Measurements from ENCODE around the gene MAJIN.
"Not testable (repeated sequence)": the region's sequence is repeated elsewhere in the genome, so short reads cannot be mapped to it uniquely, and the experiment has no call there.

MAJIN gene

GRCh38 chr11:64989416-64989815, 17.5 kb upstream of the MAJIN start:
- no peak for DNase-seq

GRCh38 chr11:64987998-64988854, 16.3 kb upstream of the MAJIN start:
- DNase-seq, result no peak

DNA sequence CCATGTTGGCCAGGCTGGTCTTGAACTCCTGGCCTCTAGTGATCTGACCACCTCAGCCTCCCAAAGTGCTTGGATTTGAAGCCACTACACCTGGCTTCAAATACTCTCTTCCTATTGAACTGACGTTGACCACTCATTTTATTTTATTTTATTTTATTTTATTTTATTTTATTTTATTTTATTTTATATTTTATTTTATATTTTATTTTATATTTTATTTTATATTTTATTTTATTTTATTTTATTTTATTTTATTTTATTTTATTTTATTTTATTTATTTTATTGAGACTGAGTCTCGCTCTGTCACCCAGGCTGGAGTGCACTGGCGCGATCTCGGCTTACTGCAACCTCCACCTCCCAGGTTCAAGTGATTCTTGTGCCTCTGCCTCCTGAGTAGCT, 11.4 kb upstream of the MAJIN start:
- not testable (repeated sequence) for DNase-seq

GRCh38 chr11:64976651-64977050, 4.7 kb upstream of the MAJIN start:
- DNase-seq, result no peak

DNA sequence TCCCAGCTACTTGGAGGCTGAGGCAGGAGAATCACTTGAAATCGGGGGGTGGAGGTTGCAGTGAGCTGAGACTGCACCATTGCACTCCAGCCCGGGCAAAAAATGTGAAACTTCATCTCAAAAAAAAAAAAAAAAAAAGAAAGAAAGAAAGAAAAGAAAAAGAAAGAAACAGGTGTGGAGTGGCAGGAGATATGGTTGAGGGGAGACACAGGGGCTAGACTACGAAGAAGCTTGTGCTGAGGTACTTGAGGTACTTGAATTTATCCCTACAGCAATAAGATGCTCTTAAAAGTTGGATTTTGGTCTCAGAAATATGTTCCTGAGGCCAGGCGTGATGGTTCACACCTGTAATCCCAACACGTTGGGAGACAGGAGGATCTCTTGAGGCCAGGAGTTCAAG, 2.2 kb upstream of the MAJIN start:
- DNase-seq, result no peak

DNA sequence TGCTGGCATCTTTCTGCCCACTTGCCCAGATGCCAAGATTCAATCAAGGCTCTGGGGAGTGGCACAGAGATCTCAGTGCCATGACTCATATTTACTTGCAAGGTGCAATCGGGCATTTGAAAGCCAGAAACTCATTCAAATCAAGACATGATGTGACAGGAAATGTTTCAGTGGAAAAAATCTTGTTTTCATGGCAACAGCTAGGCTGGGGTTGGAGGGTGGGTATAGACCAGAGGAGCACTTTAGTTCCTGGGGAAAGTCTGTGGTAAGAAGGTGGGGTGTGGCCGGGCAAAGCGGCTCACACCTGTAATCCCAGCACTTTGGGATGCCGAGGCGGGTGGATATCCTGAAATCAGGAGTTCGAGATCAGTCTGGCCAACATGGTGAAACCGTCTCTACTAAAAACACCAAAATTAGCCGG, 1.2 kb downstream of the MAJIN start:
- peak in 1 of 2 donors; percentile 13 for DNase-seq

GRCh38 chr11:64969209-64969608, 2.7 kb downstream of the MAJIN start:
- no peak for DNase-seq

GRCh38 chr11:64967375-64967774, 4.5 kb downstream of the MAJIN start:
- no peak for DNase-seq

GRCh38 chr11:64963072-64963631, 8.8 kb downstream of the MAJIN start:
- no peak for DNase-seq

DNA sequence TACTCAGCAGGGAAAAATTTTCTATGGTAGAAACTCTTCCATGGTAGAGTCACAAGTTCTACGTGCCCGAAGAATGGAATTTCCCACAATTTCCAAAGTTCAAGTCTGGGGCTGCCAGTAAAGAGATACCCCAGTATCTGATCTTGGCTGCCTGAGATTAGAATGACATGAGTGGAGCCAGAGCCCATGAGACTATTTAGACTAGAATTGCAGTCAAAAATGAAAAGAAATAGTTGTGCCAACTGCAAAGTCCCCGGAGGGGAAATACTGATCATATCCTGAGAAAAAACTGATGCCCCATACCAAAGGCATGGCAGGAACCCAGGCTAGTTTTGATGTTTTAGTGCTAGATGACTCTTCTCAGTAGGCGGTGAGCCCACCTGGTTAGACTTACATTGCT, 11.2 kb downstream of the MAJIN start:
- DNase-seq, result no peak

- no peak for DNase-seq
These were observed 12.4 kb downstream of the MAJIN start for GRCh38 chr11:64959498-64959897.

DNA sequence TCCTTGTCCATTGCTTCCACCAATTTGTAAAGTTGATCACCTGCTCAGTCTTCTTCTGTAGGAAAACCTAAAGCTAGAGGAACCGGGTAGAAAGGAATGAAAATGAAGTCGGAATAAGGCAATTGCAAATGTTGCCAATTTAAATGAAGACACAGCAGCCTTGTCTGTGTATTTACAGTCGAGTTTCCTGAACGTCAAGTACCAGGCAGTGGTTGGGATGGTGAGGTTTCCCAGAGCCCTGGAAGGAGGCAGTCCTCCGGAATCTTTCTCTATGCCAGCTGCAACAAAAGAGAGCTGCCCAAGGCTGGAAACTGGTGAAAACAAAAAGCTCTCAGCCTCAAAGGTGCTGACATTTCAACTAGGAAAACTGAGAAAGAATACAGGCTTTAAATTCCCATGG, 17.7 kb downstream of the MAJIN start:
- DNase-seq, result no peak

DNA sequence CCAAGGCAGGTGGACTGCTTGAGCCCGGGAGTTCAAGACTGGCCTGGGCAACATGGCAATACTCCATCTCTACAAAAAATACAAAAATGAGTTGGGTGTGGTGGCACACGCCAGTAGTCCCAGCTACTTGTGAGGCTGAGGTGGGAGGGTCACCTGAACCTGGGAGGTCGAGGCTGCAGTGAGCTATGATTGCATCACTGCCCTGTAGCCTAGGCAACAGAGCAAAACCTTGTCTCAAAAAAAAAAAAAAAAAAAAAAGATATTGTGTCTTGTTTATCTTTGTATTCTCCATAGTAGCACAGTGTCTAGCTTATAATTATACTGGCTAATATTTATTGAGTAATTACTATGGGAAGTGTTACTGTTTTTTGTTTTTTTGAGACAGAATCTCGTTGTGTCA, 20.4 kb downstream of the MAJIN start:
- no peak for DNase-seq

DNA sequence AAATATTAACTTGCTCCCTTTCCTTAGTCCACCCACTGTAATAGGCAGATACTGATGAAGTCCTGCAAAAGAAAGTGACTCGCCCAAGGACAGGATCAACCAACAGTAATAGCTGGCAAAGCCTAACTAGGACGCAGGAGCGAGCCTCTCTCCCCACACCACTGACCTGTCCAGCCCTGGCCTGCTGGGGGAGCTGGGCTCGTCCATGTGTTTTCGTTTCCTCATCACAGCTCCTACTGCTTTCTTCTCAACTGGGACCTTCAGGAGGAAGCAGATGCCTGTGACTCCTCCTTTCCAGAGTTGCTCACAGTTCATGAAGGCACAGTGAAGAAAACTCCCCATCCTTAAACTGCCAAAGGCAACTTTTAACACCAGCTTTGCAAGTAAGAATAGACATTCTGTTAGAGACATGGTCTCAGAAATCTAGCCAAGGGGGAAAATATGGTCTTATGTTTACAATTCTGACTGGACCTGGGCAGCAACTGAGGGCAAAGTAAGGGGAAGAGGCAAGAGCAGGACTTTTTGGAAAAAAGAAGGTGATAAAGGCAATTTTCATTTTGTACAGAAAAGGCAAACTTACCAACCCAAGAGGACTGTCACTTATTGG, 24.6 kb downstream of the MAJIN start:
- DNase-seq, result no peak

GRCh38 chr11:64936539-64936938, 35.4 kb downstream of the MAJIN start:
- no peak for DNase-seq

DNA sequence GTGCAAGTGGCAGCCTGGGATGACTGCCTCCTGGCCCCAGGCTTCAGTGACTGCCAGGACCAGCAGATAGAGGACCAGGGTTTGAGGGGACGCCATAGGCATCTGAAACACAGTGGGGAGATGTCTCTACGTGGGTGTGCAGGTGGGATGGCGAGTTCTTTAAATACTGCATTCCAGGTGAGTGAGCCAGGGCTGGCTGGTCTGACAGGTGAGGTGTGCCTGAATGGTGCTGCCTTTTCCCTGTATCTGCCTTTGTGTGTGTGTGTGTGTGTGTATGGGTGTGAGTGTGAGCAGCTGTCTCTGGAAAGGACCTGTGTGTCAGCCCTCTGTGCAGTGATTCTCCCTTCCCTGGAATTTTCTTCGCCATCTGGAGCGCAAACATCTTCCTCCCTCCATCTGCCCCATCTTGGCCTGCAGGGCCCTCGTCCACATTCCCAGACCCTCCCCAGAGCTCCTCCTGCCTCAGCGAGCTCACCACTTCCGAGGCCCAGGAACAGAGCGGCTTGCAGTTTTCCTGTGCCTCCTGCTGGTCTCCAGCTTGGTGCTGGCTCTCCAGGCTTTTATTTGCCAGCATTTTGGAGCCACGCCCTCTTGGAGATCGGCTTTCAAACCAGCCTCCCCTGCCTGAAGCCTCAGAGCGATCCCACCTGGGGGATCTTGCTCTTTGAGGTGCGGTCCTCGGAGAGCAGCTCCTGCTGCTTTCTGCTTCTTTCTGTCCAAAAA, 36.4 kb downstream of the MAJIN start, which contains the start of gene GPHA2:
Gene GPHA2, minus strand, starts transcription at position 535 of the 723 bp plus-strand sequence. Its CDS starts 433 bp downstream, at position 102.
- no peak for DNase-seq

GRCh38 chr11:64934682-64935358, 37.1 kb downstream of the MAJIN start:
- DNase-seq, result no peak

DNA sequence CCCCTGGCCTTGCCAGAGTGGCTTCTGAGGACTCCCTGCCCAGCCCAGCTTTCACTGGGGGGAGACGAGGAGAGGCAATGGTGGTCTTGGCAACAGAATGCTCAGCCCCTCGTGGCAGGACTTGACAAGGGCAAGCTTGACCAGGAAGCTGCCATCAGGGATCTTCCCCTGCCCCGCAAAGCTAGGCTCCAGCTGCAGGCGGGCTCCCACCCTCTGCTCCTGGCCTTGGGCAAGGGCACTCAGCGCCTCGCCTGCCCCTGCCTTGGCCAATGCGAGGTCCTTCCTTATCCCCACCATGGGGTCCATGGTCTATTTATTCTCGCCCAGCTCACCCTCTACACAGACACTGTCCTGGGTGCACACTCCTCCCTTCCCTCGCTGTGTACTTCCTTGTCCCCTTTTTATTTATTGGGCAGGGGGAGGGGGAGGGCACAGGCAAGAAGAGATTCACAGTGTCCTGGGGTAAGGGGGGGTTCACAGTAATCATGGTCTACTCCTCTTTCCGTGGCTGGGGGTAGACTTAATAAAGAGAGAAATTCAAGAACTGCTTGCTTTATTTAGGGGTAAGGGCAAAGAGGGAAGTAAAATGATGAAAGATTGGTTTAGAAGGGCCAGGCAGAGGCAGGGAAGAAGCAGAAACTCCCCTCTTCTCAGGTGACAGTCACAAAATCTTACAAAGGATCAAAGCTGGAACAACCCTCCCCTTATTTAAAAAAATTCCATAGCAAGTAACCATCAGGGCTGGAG, 37.8 kb downstream of the MAJIN start:
- DNase-seq, result no peak

DNA sequence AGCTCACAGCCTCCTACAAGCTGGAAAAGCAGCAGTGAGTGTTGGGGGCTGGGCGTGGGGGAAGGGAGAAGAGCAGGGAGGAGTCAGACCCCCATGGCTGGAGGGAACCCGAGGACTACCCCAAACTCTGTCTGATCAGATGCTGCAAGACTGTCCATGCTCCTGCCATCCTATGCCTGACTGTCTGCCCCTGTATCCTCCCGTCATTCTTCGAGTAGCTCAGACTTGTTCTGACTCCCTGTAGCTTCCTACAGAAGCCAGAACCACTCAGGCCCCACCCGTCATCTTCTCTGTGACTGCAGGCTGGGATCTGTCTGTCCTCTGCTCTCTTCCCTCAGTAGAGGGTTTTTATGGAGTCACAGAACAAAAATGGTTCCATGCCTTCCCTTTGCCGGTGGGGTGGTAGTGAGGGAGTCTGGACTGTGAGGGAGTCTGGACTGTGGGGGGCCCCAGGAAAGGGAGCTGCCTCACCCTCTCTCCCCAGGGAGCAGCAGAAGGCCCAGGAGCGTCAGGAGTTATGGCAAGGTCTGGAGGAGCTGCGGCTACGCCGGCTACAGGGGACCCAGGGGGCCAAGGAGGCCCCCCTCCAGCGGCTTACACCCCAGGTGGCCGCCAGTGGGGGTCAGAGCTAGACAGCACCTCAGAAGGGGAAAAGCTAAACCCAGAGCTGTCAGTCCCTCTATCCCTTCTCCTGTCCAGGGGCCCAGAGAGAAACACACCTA, 38.5 kb downstream of the MAJIN start:
- no peak for DNase-seq

DNA sequence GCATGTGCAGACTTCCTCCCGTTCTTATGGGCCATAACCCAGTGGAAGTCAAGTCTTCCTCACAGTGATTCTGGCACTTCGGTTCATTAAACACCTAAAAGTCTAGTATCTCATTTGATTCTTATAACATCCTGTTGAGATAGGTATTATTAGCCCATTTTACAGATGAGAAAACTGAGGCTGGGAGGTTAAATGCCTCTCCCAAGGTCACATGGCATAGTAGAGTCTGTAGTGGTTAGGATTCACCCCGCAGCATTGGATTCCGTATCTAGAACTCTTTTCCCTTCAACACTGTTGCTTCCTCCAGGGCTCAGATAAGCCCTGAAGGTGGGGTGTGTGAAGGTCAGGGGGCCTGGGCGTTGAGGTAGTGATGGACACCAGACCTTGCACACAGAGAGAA, 39.6 kb downstream of the MAJIN start:
- DNase-seq, result no peak

DNA sequence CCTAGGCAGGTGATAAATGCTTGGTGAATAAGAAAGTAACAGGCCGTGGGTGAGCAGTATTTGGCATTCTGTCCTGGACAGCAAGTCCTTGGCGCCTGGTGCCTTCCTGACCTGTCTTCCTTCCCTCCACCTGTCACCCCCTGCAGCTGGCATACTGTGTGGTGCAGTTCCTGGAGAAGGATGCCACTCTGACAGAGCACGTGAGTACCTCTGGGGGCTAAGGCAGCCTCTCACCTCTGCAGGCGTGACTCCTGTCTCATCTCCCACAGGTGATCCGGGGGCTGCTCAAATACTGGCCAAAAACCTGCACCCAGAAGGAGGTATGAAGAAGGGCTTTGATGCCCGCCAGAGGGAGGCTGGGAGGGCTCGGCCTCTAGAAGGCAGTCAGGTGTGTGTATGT, 40.6 kb downstream of the MAJIN start:
- no peak for DNase-seq

All from CD4-positive, alpha-beta T cell treated with Interferon alpha-2 for 1 hour (primary cell).